HEK293T (cell line): ENCODE data around the gene LRRC19.

Source experiments
- CTCF ChIA-PET: fragments of 350-600 bp; formaldehyde crosslinking; extraction: SDS; loops from one replicate; lab custom pipeline; 2021; ENCODE audit warnings: antibody characterized with exemption, inconsistent platforms; lab: Yijun Ruan, JAX
- POLR2A ChIA-PET: fragments of 350-600 bp; formaldehyde crosslinking; extraction: SDS; loops from one replicate; lab custom pipeline; 2020; ENCODE audit warnings: antibody characterized with exemption, inconsistent platforms; lab: Yijun Ruan, JAX
- DNase-seq: peaks from one replicate; pipeline ENCODE4 v3.0.0; 2012; ENCODE audit warnings: mixed read lengths; ENCODE audit errors: extremely low spot score
- ARNT ChIP-seq: fragments of 450-650 bp; IDR thresholded peaks from 2 replicates; pipeline ENCODE4 v1.6.1; 2017; ENCODE audit warnings: mild to moderate bottlenecking
- BHLHE40 ChIP-seq: fragments of 450-650 bp; IDR thresholded peaks from 2 replicates; pipeline ENCODE4 v1.6.1; 2016; ENCODE audit warnings: mild to moderate bottlenecking, moderate library complexity, borderline replicate concordance
- CTBP1 ChIP-seq: fragments of 450-650 bp; IDR thresholded peaks from 2 replicates; pipeline ENCODE4 v1.6.1; 2016; ENCODE audit warnings: borderline replicate concordance
- ELF4 ChIP-seq: fragments of 450-650 bp; IDR thresholded peaks from 2 replicates; pipeline ENCODE4 v1.6.1; 2017; ENCODE audit warnings: antibody characterized with exemption
- FOXA1 ChIP-seq: fragments of 450-650 bp; IDR thresholded peaks from 2 replicates; pipeline ENCODE4 v1.6.1; 2016; ENCODE audit warnings: mild to moderate bottlenecking
- FOXK2 ChIP-seq: fragments of 450-650 bp; IDR thresholded peaks from 2 replicates; pipeline ENCODE4 v1.6.1; 2016; ENCODE audit warnings: mild to moderate bottlenecking
- FOXM1 ChIP-seq: fragments of 450-650 bp; IDR thresholded peaks from 2 replicates; pipeline ENCODE4 v1.6.1; 2017; ENCODE audit warnings: mild to moderate bottlenecking, borderline replicate concordance
- HDGF ChIP-seq: fragments of 450-650 bp; IDR thresholded peaks from 2 replicates; pipeline ENCODE4 v1.6.1; 2017; ENCODE audit warnings: antibody characterized with exemption, borderline replicate concordance
- L3MBTL2 ChIP-seq: fragments of 450-650 bp; conservative IDR thresholded peaks from 2 replicates; pipeline ENCODE4 v1.6.1; 2016; ENCODE audit warnings: mild to moderate bottlenecking
- LEF1 ChIP-seq: fragments of 450-650 bp; IDR thresholded peaks from 2 replicates; pipeline ENCODE4 v1.6.1; 2017; ENCODE audit warnings: mild to moderate bottlenecking, borderline replicate concordance
- NFRKB ChIP-seq: fragments of 450-650 bp; IDR thresholded peaks from 2 replicates; pipeline ENCODE4 v1.6.1; 2016; ENCODE audit warnings: mild to moderate bottlenecking, moderate library complexity
- SP1 ChIP-seq: fragments of 450-650 bp; IDR thresholded peaks from 2 replicates; pipeline ENCODE4 v1.6.1; 2017
- SUZ12 ChIP-seq: fragments of 450-650 bp; IDR thresholded peaks from 2 replicates; pipeline ENCODE4 v1.6.1; 2016; ENCODE audit warnings: mild to moderate bottlenecking
- TARDBP ChIP-seq: fragments of 450-650 bp; IDR thresholded peaks from 2 replicates; pipeline ENCODE4 v1.6.1; 2016
- ZNF384 ChIP-seq: fragments of 450-650 bp; IDR thresholded peaks from 2 replicates; pipeline ENCODE4 v1.6.1; 2016
- TF ChIP-seq, protein P1 (sequence below): fragments of 450-650 bp; IDR thresholded peaks from 2 replicates; pipeline ENCODE4 v1.6.1; 2016

LRRC19 gene

GRCh38 chr9:27019589-27019988 lies 14.1 kb upstream of the LRRC19 start:
- CTCF ChIA-PET: interaction anchor here (1.0 kb wide), 1 partner anchor 12 kb away, joined by 3 read pairs; no protein-coding TSS in a partner anchor

DNA sequence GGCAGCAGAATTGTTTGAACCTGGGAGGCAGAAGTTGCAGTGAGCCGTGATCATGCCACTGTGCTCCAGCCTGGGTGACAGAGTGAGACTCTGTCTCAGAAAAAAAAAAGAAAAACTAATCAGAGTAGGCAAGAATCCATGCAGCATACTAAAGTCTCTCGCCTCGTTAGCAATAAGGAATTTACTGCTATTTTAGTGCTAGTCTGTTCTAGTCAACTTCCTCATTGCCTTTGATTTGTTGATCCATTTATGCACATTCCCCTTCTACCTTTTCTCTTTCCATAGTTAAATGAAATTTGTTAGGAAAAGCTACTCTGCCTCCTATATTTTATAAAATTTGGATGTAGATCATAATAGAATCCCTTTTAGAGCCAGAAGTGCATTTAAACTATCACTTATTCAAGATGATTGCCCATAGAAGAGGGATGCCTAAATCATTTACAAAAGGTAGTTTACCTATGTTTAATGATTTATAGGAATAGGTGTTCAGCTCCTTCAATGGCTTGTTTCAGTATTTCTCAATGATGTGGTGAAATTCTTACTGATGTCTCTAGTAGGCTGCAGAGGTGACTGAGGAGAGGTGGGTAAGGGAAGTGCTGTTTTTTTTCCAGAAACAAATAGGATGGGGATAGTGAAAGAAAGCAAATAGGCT lies 1.9 kb downstream of the LRRC19 start:
- ChIA-PET CTCF (no interaction called here), POLR2A (no interaction called here)
- no peak for TF ChIP-seq HDGF
- no peak for TF ChIP-seq CTBP1
- TF ChIP-seq SUZ12: no peak
- TF ChIP-seq L3MBTL2: no peak
- no peak for TF ChIP-seq SP1
- no peak for TF ChIP-seq ZNF384
- TF ChIP-seq LEF1: no peak
- no peak for TF ChIP-seq ELF4
- DNase-seq: no peak

More at GRCh38 chr9:27019589-27019988, 14.1 kb upstream of the LRRC19 start:
- TF ChIP-seq LEF1: no peak
- no peak for TF ChIP-seq ARNT
- no peak for TF ChIP-seq FOXK2
- no peak for TF ChIP-seq ELF4
- no peak for DNase-seq
- POLR2A ChIA-PET: no interaction called here

DNA sequence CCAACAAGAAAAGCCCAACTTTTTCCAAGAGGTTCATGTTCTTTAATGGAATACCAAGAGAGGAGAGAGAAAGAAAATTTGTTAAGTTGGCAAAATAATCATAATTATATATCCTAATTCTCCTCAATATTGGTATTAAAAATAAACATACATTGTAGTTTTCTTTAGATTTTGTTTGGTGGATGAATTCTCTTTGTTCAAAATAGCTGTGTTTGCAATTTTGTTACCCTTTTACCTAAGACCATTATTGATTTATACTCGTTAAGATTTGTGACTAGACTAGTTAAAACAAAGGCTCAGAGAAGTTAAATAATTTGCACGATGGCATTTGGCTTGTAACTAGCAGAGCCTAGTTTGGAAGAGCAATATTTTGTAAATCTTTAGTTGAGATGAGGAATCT lies 9.7 kb downstream of the LRRC19 start:
- no peak for DNase-seq
- CTCF ChIA-PET: interaction anchor here (0.6 kb wide), 1 partner anchor 14 kb away, joined by 3 read pairs; no protein-coding TSS in a partner anchor
- TF ChIP-seq SUZ12 (no peak), ZNF384 (no peak), NFRKB (no peak), BHLHE40 (no peak), CTBP1 (no peak), FOXM1 (no peak), TARDBP (no peak), L3MBTL2 (no peak)
- TF ChIP-seq, protein P1, sequence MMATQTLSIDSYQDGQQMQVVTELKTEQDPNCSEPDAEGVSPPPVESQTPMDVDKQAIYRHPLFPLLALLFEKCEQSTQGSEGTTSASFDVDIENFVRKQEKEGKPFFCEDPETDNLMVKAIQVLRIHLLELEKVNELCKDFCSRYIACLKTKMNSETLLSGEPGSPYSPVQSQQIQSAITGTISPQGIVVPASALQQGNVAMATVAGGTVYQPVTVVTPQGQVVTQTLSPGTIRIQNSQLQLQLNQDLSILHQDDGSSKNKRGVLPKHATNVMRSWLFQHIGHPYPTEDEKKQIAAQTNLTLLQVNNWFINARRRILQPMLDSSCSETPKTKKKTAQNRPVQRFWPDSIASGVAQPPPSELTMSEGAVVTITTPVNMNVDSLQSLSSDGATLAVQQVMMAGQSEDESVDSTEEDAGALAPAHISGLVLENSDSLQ: no peak
- POLR2A ChIA-PET: no interaction called here

DNA sequence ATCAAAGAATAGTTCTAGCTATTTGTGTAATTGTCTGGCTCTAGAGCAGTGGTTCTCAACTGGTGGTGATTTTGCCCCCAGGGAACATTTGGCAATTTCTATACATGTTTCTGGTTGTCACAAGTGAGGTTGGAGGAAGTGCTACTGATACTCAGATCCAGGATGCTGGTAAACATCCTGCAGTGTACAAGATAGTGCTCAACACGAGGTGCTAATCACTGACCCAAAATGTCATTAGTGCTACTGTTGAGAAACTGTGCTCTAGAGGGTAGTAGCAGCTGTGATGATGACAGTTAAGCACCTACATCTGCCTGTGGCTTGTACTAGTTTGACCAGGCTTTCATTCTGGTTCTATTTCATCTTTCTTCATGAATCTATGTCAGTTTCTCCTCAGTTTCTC lies 22.1 kb downstream of the LRRC19 start:
- CTCF ChIA-PET: no interaction called here
- DNase-seq: no peak
- TF ChIP-seq NFRKB (no peak), SUZ12 (no peak), SP1 (no peak), CTBP1 (no peak), FOXA1 (no peak), FOXM1 (no peak), L3MBTL2 (no peak), LEF1 (no peak), ELF4 (no peak), ZNF384 (no peak)
- TF ChIP-seq, protein P1: no peak
- POLR2A ChIA-PET: no interaction called here

- TF ChIP-seq SP1 (no peak), SUZ12 (no peak), FOXK2 (no peak), ZNF384 (no peak), CTBP1 (no peak), ELF4 (no peak), NFRKB (no peak), FOXM1 (no peak), TARDBP (no peak), ARNT (no peak), LEF1 (no peak), HDGF (no peak)
- TF ChIP-seq, protein P1: no peak
- DNase-seq: peak; percentile 61
- ChIA-PET CTCF (interaction anchor here (1.4 kb wide), 1 partner anchor 14 kb away, joined by 3 read pairs; no protein-coding TSS in a partner anchor), POLR2A (interaction anchor here (1.0 to 1.1 kb wide), 2 partner anchors 29 to 84 kb away, joined by 3 read pairs; partner anchors contain the start of genes CAAP1 and PLAA)
Observed at GRCh38 chr9:26975728-26976707, 29.5 kb downstream of the LRRC19 start.

DNA sequence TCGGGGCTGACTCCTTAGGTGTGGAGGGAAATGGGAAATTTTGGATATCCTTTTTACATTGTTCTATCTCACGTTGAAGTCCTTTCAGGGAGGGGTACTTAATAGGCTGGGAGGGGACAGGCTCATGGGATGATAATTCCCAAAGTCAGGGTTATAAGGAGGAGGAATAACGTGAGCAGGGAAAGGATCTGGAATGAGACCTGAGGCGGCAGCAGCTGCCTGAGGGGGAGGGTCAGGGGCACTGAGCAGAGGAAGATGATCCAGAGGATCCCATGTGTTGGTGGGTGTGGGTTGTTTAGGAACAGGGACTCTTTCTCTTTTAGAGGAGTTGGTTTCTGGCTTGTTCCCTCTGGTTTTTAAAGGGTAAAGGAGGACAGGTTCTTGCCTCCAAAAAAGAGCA lies 30.5 kb downstream of the LRRC19 start:
- ChIA-PET CTCF (no interaction called here), POLR2A (interaction anchor here (1.0 to 1.1 kb wide), 2 partner anchors 28 to 83 kb away, joined by 3 read pairs; partner anchors contain the start of genes CAAP1 and PLAA)
- TF ChIP-seq FOXM1 (no peak), ZNF384 (no peak), TARDBP (no peak), LEF1 (no peak), FOXK2 (no peak), BHLHE40 (no peak), SUZ12 (no peak), ELF4 (no peak), FOXA1 (no peak), NFRKB (no peak), ARNT (no peak), HDGF (no peak), L3MBTL2 (no peak), SP1 (no peak), CTBP1 (no peak)
- TF ChIP-seq, protein P1: no peak
- no peak for DNase-seq
